ENCODE results near the gene NT5DC1. TPM values are rescaled to one million over a fixed set of nuclear protein-coding genes. Genes with fewer than 3 reads are reported as not detected.
A peak's percentile ranks its signal among the peaks of the same experiment; 100 is the strongest.

The NT5DC1 gene
- polyA plus RNA-seq, 1 donor from 2014 or later = 83.2 TPM

GRCh38 chr6:116173928-116174327, 73.3 kb downstream of the NT5DC1 start:
- no peaks in the 10 kb centered on the region for H3K27me3 Mint-ChIP-seq
- no peak overlapping the region for H3K4me3 Mint-ChIP-seq
- peaks cover 10% of the 10 kb centered on the region for H3K36me3 Mint-ChIP-seq
- no peaks in the 10 kb centered on the region for H3K4me1 Mint-ChIP-seq
- peaks cover 1 to 19% (median 8%) of the 10 kb centered on the region in 3 donors for H3K9me3 Mint-ChIP-seq
- H3K27ac Mint-ChIP-seq = no peak overlapping the region

GRCh38 chr6:116175344-116175743, 74.7 kb downstream of the NT5DC1 start:
- H3K4me3 Mint-ChIP-seq = no peak overlapping the region
- H3K4me1 Mint-ChIP-seq = peaks cover 0 to 1% (median 0%) of the 10 kb centered on the region in 3 donors
- no peak overlapping the region for H3K27ac Mint-ChIP-seq
- no peaks in the 10 kb centered on the region for H3K27me3 Mint-ChIP-seq
- peaks cover 9% of the 10 kb centered on the region for H3K36me3 Mint-ChIP-seq
- H3K9me3 Mint-ChIP-seq = peaks cover 1 to 19% (median 8%) of the 10 kb centered on the region in 3 donors

GRCh38 chr6:116176596-116176995, 75.9 kb downstream of the NT5DC1 start:
- Mint-ChIP-seq H3K27me3 (no peaks in the 10 kb centered on the region), H3K9me3 (peaks cover 1 to 19% (median 8%) of the 10 kb centered on the region in 3 donors), H3K4me3 (no peak overlapping the region), H3K36me3 (peaks cover 12% of the 10 kb centered on the region), H3K27ac (no peak overlapping the region), H3K4me1 (peaks cover 0 to 5% (median 3%) of the 10 kb centered on the region in 3 donors)

- Mint-ChIP-seq H3K27ac (no peak overlapping the region), H3K27me3 (no peaks in the 10 kb centered on the region), H3K9me3 (peaks cover 0 to 6% (median 4%) of the 10 kb centered on the region in 3 donors), H3K36me3 (peaks cover 13% of the 10 kb centered on the region), H3K4me1 (peaks cover 8 to 12% (median 10%) of the 10 kb centered on the region in 3 donors), H3K4me3 (no peak overlapping the region)
Observed at GRCh38 chr6:116180375-116180774, 79.7 kb downstream of the NT5DC1 start.

- Mint-ChIP-seq H3K27ac (no peak overlapping the region), H3K4me1 (peaks cover 0 to 6% (median 2%) of the 10 kb centered on the region in 3 donors), H3K4me3 (no peak overlapping the region), H3K27me3 (no peaks in the 10 kb centered on the region), H3K9me3 (no peaks in the 10 kb centered on the region), H3K36me3 (peaks cover 11% of the 10 kb centered on the region)
Observed at GRCh38 chr6:116189472-116189871, 88.8 kb downstream of the NT5DC1 start.

- Mint-ChIP-seq H3K27me3 (no peaks in the 10 kb centered on the region), H3K9me3 (no peaks in the 10 kb centered on the region), H3K4me1 (peaks cover 0 to 4% (median 0%) of the 10 kb centered on the region in 3 donors), H3K4me3 (no peak overlapping the region), H3K36me3 (peaks cover 6% of the 10 kb centered on the region), H3K27ac (no peak overlapping the region)
Observed at GRCh38 chr6:116190550-116190949, 89.9 kb downstream of the NT5DC1 start.

- Mint-ChIP-seq H3K9me3 (no peaks in the 10 kb centered on the region), H3K27ac (no peak overlapping the region), H3K27me3 (no peaks in the 10 kb centered on the region), H3K36me3 (peaks cover 8% of the 10 kb centered on the region), H3K4me3 (no peak overlapping the region), H3K4me1 (peaks cover 0 to 3% (median 0%) of the 10 kb centered on the region in 3 donors)
Observed at GRCh38 chr6:116191881-116192280, 91.2 kb downstream of the NT5DC1 start.

GRCh38 chr6:116192786-116193185, 92.1 kb downstream of the NT5DC1 start:
- H3K4me1 Mint-ChIP-seq = peaks cover 0 to 2% (median 0%) of the 10 kb centered on the region in 3 donors
- H3K9me3 Mint-ChIP-seq = no peaks in the 10 kb centered on the region
- peaks cover 11% of the 10 kb centered on the region for H3K36me3 Mint-ChIP-seq
- no peaks in the 10 kb centered on the region for H3K27me3 Mint-ChIP-seq
- H3K27ac Mint-ChIP-seq = no peak overlapping the region
- H3K4me3 Mint-ChIP-seq = no peak overlapping the region

- Mint-ChIP-seq H3K36me3 (peaks cover 15% of the 10 kb centered on the region), H3K27me3 (no peaks in the 10 kb centered on the region), H3K4me3 (no peak overlapping the region), H3K9me3 (no peaks in the 10 kb centered on the region), H3K4me1 (peaks cover 1 to 6% (median 4%) of the 10 kb centered on the region in 3 donors), H3K27ac (no peak overlapping the region)
Observed at GRCh38 chr6:116196841-116197240, 96.2 kb downstream of the NT5DC1 start.

GRCh38 chr6:116200619-116201249, 100.1 kb downstream of the NT5DC1 start:
- no peaks in the 10 kb centered on the region for H3K9me3 Mint-ChIP-seq
- no peak overlapping the region for H3K27ac Mint-ChIP-seq
- no peaks in the 10 kb centered on the region for H3K27me3 Mint-ChIP-seq
- peaks cover 14% of the 10 kb centered on the region for H3K36me3 Mint-ChIP-seq
- no peak overlapping the region for H3K4me3 Mint-ChIP-seq
- H3K4me1 Mint-ChIP-seq = peaks cover 3 to 6% (median 5%) of the 10 kb centered on the region in 3 donors

GRCh38 chr6:116201538-116201937, 100.9 kb downstream of the NT5DC1 start:
- peaks cover 3 to 6% (median 5%) of the 10 kb centered on the region in 3 donors for H3K4me1 Mint-ChIP-seq
- H3K27ac Mint-ChIP-seq = no peak overlapping the region
- no peaks in the 10 kb centered on the region for H3K27me3 Mint-ChIP-seq
- H3K4me3 Mint-ChIP-seq = no peak overlapping the region
- no peaks in the 10 kb centered on the region for H3K9me3 Mint-ChIP-seq
- peaks cover 14% of the 10 kb centered on the region for H3K36me3 Mint-ChIP-seq

- Mint-ChIP-seq H3K4me3 (no peak overlapping the region), H3K9me3 (no peaks in the 10 kb centered on the region), H3K36me3 (peaks cover 5% of the 10 kb centered on the region), H3K4me1 (peaks cover 1 to 6% (median 3%) of the 10 kb centered on the region in 3 donors), H3K27ac (peak overlapping the region in 1 of 3 donors; percentile 73), H3K27me3 (no peaks in the 10 kb centered on the region)
Observed at GRCh38 chr6:116205281-116205680, 104.6 kb downstream of the NT5DC1 start.

- H3K4me3 Mint-ChIP-seq = no peak overlapping the region
- H3K9me3 Mint-ChIP-seq = no peaks in the 10 kb centered on the region
- H3K27ac Mint-ChIP-seq = no peak overlapping the region
Observed at GRCh38 chr6:116206231-116206903, 105.7 kb downstream of the NT5DC1 start.

GRCh38 chr6:116208056-116208785, 107.6 kb downstream of the NT5DC1 start:
- H3K27ac Mint-ChIP-seq = no peak overlapping the region
- H3K27me3 Mint-ChIP-seq = no peaks in the 10 kb centered on the region
- H3K4me1 Mint-ChIP-seq = peaks cover 0 to 1% (median 0%) of the 10 kb centered on the region in 3 donors
- H3K4me3 Mint-ChIP-seq = no peak overlapping the region
- no peaks in the 10 kb centered on the region for H3K9me3 Mint-ChIP-seq
- H3K36me3 Mint-ChIP-seq = peaks cover 4% of the 10 kb centered on the region

More at GRCh38 chr6:116206231-116206903, 105.7 kb downstream of the NT5DC1 start:
- Mint-ChIP-seq H3K36me3 (peaks cover 4% of the 10 kb centered on the region), H3K27me3 (no peaks in the 10 kb centered on the region), H3K4me1 (peaks cover 1 to 5% (median 2%) of the 10 kb centered on the region in 3 donors)

GRCh38 chr6:116210316-116210715, 109.7 kb downstream of the NT5DC1 start:
- peaks cover 0 to 3% (median 0%) of the 10 kb centered on the region in 3 donors for H3K4me1 Mint-ChIP-seq
- no peak overlapping the region for H3K4me3 Mint-ChIP-seq
- no peaks in the 10 kb centered on the region for H3K27me3 Mint-ChIP-seq
- H3K36me3 Mint-ChIP-seq = peaks cover 2% of the 10 kb centered on the region
- H3K9me3 Mint-ChIP-seq = no peaks in the 10 kb centered on the region
- no peak overlapping the region for H3K27ac Mint-ChIP-seq

Data from IgD-negative memory B cell (primary cell).